HG02571 (cell line): ENCODE data around the gene CISD3.

ENCODE experiments used
- ATAC-seq: cut with Tn5 transposase; IDR thresholded peaks from one replicate; pipeline ENCODE4 v1.9.1; 2021; ENCODE audit warnings: mild to moderate bottlenecking, moderate library complexity; ENCODE audit not compliant: unreplicated experiment

CISD3 gene

GRCh38 chr17:38727736-38728135 lies 2.4 kb upstream of the CISD3 start:
- ATAC-seq: no peak

DNA sequence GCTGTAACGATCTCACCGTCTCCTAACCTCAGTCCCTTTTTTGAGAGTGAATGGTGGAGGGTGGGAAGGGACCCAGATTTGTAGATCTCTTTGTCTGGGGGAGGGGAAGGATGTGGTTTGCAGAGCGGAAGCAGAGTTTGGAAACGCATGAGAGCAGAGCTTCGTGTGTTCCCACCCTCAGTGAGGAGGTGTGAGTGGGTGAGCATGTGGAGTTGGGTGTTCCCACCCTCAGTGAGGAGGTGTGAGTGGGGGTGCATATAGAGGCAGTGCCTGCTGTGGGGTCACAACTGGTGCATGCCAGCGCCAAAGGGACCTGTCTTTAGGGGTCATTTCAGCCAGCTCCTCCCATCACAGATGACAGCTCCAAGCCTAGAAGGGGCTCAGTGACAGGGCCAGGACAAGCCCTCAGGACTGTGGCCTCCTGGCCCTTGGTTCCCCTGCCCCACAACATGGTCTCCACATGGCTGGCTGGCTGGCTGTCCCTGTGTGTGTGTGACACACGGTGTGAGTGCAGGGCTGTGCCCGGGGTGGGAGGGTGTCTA lies 1.8 kb upstream of the CISD3 start:
- ATAC-seq: no peak

DNA sequence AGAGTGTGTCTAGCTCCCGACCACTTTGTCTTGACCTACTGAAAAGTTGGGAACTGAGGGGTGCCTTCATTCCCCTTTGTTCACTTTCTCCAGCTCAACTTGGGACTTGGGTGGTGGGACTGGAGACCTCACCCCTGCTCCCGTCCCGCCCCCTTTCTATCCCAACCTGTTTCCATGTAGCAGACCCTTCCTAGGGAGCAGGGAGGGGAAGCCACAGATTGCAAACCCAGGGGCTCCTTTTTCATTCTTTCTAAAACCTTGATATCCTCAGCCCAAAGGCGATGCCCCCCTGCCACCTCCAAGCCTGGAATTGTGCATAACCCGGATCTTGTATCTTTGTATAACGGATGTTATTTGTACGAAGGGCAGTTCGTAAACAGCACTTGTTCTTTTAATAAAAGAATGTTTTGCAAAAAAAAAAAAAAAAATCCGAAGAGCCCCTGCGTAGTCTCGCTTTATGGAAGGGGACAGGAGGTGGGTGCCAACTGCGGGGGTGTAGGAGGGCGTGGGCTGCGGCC lies 714 bp upstream of the CISD3 start:
- no peak for ATAC-seq

GRCh38 chr17:38730526-38731379 lies 612 bp downstream of the CISD3 start:
- ATAC-seq: no peak

DNA sequence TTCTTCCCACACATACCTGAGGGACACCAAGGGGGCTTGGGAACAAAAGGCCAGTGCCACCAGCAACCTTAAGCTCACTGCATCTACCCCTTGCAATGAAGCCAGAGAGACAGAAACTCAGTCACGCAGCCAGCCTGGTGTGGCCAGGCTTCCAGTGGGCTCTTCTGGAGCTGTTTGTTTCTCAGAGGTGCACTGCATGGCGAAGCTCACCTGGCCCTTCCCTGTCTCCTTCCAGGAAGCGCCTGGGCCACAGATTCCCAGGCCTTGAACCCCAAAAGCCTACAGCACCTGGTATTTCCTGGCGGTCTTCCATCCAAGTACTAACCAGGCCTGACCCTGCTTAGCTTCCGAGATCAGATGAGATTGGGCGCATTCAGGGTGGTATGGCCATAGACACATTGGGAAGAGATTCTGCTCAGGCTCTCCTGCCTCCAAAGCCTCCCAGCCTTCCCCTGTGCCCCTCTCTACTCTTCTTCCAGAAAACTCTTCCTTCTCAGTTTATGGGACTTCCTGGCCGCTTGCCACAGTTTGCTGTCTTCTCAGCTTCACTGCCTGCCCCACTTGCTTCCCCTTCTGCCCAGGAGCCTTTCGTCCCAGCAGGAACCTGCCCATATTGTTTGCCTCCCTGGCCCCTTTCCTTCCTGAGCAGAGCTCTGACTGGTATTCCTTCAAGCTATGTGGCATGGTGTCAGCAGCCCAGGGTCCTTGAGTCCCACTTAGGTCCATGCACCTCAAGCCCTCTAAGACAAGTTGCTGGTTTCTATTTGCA lies 1.6 kb downstream of the CISD3 start:
- ATAC-seq: no peak

GRCh38 chr17:38732376-38733281 lies 2.5 kb downstream of the CISD3 start:
- no peak for ATAC-seq

- ATAC-seq: no peak
Observed at GRCh38 chr17:38733282-38733981, 3.3 kb downstream of the CISD3 start.

- no peak for ATAC-seq
Observed at GRCh38 chr17:38733982-38734973, 4.1 kb downstream of the CISD3 start.

DNA sequence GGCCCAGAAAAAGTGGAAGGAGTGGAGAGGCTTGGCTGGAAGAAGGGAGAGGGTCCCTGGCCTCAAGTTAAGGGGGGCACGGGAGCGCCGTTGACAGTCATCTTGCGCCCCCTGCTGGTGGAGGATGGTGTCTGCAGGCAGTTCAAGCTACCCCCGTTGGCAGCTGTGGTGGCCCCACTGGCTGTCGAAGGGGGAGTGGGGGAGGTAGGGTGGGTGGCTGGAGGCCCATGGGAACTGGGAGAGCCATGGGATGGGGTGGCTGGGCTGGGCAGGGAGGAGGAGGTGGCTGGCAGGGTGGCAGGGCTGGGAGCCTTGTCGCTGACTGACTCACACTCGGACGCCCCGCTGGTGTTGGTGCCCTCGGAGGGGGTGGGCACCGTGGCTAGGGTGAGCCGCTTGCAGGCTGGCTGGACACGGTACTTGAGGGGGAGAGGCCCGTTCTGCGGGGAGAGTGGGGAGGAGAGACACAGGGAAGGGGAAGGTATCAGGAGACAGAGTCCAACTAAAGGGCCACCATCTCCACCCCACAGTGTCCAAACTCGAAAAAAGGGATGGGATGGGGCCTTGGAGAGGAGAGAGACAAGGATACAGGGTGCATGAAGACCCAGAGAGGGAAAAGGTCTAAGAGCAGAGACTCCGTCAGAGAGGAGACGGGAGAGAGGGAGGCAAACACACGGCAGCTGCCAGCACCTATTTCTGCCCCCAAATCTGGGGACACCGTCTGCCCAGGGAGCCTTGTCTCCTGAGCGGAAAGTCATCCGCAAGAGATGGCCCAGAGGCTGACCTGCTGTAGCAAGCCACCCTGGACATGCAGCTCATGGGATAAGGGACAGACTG lies 5.2 kb downstream of the CISD3 start:
- no peak for ATAC-seq

DNA sequence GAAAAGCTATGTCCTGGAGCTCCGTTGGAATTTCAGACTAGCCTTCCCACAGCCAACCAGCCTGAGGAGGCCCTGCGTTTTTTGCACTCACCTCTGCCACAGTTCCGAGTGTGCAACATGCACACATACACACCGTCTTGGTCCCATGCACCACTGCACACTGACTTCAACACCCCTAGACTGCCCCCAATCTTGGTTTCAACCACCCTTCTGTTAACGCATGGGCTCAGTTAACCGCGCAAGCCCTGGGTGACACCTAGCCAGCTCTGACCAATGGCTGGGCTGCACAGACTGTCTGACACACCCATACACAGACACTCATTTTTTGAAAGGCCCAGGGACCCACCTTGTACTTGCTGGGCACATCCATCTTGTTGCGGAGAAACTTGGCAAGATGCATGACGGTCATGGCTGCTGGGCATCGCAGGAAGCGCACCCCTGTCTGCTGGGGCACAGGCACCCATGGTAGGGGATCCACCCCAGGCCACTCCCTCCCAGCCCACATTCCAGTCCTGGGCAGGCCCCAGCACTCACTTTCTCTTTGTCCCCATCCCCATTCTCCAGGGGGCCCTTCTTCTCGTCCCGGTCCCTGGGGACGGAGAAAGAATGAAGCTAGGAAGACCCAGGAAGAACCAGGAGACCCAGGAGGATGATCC lies 8.0 kb downstream of the CISD3 start:
- no peak for ATAC-seq

- no peak for ATAC-seq
Observed at GRCh38 chr17:38738686-38739085, 8.5 kb downstream of the CISD3 start.

DNA sequence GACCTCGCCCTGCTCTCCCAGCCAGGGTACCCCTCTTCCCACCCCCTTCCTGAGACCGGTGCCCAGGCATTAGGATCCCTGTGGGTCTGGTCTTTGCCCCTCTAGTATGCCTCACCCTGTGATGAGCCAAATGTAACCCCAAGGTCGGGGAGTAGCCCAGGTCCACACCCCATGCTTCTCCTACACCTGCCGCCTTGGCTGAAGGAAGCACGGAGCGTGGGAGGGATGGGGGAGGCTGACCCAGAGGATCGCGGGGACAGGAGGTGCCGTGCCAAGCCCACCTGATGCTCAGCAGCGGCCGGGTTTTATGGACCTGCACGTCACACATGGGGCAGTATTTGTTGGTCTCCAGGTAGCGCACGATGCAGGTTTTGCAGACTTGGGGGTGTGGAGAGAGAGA lies 9.2 kb downstream of the CISD3 start:
- no peak for ATAC-seq

DNA sequence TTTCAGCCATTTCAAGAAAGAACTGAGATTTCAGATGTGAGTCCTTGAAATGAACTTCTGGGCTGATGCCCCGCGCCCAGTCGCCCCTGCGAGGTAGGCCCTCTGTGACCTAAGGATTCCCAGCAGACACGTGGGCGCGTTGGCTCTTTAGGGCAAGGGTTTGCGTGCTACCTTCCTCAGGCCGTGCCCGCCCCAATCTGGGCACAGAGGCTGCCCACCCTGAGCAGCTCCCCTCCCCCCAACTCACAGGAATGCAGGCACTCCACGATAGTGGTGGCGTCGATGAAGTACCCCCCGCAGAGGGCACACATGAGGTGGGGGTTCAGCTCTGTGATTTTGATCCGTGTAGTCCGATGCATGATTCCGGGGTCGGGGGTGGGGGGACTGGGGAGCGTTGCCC lies 9.9 kb downstream of the CISD3 start:
- ATAC-seq: no peak

DNA sequence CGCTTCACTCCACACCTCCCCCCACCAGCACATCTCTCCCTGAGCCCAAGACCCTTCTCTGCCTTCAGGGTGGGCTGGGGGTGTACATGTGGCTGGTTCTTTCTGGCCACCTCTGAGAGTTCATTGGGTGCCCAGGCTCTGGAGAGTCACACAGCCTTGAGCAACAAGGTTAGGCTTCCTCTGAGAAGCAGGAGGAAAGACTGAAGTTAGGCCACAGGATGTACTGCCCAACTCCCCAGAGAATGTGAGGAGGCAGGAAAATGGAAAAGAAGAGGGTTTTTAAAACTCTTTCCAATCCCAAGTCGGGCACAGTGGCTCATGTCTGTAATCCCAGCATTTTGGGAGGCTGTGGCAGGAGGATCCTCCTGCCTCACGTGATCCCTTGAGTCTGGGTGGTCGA lies 10.7 kb downstream of the CISD3 start:
- ATAC-seq: no peak

DNA sequence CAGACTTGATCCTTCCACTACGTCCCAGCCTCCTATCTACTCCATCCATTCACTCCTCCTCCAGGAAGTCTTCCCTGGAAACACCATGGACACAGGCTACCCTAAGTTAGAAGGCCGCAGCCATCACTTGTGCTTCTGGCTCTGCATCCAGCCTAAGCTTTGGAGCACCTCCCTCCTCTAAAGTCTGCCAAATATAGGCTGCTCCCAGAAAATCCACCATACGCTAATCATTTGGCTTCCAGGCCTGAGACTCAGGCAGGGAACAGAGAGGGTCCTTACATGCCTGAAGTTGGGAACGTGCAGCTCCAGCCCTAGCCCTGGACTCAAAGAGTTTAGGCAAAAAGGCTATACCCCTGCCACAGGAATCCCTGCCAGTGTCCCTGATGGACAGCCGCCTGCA lies 11.3 kb downstream of the CISD3 start:
- no peak for ATAC-seq

GRCh38 chr17:38741921-38742410 lies 11.8 kb downstream of the CISD3 start:
- no peak for ATAC-seq
